ENCODE measurements around the gene ZFYVE27.

- TF ChIP-seq, protein P1, sequence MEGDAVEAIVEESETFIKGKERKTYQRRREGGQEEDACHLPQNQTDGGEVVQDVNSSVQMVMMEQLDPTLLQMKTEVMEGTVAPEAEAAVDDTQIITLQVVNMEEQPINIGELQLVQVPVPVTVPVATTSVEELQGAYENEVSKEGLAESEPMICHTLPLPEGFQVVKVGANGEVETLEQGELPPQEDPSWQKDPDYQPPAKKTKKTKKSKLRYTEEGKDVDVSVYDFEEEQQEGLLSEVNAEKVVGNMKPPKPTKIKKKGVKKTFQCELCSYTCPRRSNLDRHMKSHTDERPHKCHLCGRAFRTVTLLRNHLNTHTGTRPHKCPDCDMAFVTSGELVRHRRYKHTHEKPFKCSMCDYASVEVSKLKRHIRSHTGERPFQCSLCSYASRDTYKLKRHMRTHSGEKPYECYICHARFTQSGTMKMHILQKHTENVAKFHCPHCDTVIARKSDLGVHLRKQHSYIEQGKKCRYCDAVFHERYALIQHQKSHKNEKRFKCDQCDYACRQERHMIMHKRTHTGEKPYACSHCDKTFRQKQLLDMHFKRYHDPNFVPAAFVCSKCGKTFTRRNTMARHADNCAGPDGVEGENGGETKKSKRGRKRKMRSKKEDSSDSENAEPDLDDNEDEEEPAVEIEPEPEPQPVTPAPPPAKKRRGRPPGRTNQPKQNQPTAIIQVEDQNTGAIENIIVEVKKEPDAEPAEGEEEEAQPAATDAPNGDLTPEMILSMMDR (conservative IDR thresholded peaks at IDR 0.05; ENCODE audit: low read length), result peak; percentile 93
- no peak for TF ChIP-seq EZH2phosphoT487 (IDR thresholded peaks at IDR 0.05; ENCODE audit: borderline replicate concordance, low read depth, low read length)
Measured at GRCh38 chr10:97701438-97702069, 35.4 kb upstream of the ZFYVE27 start.

All from OCI-LY7 (cell line).